HG02588 (cell line): ENCODE results near the gene RELN.

Source experiments
- ATAC-seq: cut with Tn5 transposase; IDR thresholded peaks from one replicate; pipeline ENCODE4 v1.9.1; 2021; ENCODE audit warnings: mild to moderate bottlenecking, moderate library complexity; ENCODE audit not compliant: unreplicated experiment

The RELN gene

DNA sequence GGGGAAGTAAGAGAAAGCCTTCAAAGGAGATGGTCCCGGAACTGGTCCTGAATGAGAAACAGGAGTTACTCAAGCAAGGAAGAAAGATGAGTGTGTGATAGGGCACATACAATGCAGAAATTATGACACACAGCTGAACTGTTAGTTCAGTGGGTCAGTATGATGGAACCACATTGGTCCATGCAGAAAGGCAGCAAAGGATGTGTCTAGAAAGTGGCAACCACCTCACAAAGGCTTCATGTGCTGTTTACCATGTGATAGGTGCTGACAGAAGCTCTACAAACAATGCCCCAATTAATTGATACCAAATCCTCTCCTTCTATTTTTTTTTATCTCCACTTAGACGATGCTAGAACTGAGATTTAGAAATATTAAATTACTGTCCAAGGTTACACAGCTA, 258.3 kb downstream of the RELN start:
- no peak for ATAC-seq

DNA sequence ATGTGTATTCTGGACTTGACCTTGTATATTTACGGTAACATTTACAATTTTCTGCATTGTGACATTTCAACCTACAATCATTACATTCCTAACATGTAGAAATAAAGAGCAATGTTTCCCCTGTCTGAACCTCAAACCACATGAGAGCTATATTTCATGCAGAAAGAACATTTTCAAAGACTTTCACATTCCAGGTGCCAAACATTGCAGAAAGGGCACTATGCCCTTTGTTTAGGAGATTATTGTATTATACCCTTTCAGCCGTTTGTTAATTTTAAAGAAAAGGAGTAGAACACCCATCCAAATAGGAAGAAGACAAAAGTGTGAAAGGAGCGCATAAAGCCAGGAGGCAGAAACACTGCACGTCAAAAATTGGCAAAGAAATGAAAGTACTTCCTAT, 260.4 kb downstream of the RELN start:
- ATAC-seq, result no peak

DNA sequence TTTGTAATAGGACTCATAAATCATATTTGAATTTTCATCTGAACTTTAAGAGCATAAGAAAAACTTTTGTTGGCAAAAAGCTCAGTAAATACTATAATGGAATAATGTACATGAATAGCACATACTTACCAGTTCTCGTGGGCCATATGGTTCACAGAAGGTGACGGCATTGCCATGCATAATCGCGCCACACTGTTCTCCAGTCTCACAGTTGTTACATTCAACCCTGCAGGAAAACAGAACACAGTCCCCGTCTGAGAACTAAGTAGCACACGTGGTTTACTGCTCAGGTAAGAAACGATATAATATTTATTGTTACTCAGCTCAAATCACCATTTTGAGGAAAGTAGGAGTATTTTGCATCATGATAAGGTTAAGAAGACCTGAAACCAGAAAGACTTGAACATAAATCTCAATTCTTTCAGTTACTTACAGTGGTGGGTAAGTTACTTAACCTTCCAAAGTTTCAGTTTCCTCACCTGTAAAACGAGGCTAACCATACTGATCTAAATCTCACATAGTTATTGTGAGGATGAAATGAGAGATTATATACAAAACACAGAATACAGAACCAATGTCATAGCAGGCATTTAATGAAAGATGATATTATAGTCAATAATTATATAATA, 261.4 kb downstream of the RELN start:
- ATAC-seq, result no peak

- ATAC-seq, result no peak
Measured at GRCh38 chr7:103719070-103719469, 270.4 kb downstream of the RELN start.

DNA sequence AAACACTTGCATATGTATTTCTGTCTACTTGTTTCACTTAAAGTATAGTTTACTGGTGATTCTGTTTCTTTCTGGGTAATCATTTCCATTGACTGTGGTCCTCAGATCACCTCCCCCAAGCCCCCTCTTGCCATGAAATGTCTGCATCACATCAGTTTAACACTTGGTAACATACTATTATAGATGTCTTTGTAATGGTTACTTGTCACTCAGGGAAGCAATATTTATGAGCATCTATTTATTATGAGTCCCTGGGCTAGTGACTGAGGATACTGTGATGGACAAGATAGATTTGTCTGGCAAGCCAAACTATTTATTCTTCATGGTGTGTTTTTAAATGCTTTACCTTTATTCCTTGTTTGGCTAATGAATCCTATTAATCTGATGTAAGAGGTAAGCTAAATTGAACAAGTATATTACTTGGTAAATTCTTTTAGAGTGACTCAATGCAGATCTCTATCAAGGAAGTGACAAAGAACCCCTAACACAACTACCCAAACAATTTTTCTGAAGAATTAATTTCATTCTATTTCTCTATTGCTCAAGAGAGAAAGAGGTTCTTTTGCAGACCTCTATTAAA, 270.9 kb downstream of the RELN start:
- no peak for ATAC-seq

GRCh38 chr7:103717574-103717973, 271.9 kb downstream of the RELN start:
- no peak for ATAC-seq

DNA sequence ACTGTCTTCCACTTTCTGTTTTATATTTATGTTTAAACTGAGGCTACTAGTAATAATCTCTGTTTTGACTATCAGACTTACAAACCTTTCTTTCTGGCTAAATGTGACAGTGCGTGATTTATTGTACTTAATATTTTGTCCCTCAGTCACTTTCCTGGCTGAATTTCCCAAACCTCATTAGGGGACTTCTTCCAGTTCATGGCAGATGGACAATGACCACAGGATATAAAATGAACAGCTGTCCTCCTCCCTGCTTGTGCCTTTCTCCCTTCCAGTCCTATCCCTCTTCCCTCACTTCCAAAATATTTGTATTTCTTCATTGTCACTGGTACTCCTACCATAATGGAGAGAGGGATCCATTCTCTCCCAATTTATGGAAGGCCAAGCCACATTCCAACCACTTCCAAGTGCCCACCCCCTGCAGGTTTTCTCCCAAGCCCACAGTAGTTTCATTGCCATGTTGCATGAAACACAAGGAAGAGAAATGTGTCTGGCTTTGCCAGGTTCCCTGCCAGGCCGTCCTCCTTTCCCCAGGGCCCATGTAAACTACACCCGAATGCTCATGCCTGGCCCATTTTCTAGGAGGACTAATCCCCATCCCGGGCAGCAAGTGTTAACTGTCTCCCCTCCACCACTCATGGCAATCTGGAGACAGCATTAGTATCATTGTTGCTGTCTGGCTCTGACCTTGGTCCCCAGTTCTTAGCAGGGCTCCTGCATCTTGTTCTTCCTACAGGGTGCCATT, 273.9 kb downstream of the RELN start:
- no peak for ATAC-seq

- ATAC-seq, result no peak
Measured at GRCh38 chr7:103714376-103714927, 275.0 kb downstream of the RELN start.

GRCh38 chr7:103712991-103713778, 276.3 kb downstream of the RELN start:
- no peak for ATAC-seq

- no peak for ATAC-seq
Measured at GRCh38 chr7:103711413-103711812, 278.0 kb downstream of the RELN start.

GRCh38 chr7:103710247-103710646, 279.2 kb downstream of the RELN start:
- ATAC-seq, result no peak

DNA sequence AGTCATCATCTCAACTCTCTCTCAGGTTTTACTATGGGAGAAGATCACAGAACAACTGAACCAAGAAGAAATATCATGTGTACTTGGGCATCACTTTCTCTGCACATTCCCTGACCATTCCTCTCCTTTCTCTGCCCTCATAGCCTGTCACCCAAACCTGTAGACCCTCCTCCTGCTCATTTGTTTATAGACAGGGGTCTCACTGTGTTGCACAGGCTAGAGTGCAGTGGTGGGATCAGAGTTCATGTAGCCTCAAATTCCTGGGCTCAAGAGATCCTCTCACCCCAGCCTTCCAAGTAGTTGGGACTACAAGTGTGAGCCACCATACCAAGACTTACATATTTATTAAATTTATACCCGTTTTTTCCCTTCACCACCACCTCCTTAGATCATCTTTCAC, 282.7 kb downstream of the RELN start:
- ATAC-seq, result no peak

- ATAC-seq, result no peak
Measured at GRCh38 chr7:103705542-103705941, 283.9 kb downstream of the RELN start.

- no peak for ATAC-seq
Measured at GRCh38 chr7:103704701-103705100, 284.8 kb downstream of the RELN start.

DNA sequence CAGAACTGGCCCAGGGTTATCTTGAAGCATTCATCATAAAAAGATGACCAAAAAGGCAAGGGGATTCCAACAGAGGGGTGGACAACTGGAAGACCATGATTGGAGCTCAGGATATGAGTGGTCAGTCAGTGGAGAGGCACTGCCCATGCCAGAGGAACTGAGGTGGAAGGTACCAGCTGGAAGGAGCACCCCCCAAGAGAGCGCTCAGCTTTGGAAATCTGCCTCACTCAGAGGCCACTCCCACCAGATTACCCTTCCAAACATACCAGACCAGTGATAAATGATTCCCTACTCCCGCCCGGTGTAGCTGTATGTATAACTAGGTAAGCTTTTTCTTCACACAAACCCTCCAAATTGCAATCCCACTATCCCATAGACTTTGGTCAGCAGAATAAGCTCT, 286.5 kb downstream of the RELN start:
- no peak for ATAC-seq

GRCh38 chr7:103702454-103702853, 287.0 kb downstream of the RELN start:
- ATAC-seq, result no peak

DNA sequence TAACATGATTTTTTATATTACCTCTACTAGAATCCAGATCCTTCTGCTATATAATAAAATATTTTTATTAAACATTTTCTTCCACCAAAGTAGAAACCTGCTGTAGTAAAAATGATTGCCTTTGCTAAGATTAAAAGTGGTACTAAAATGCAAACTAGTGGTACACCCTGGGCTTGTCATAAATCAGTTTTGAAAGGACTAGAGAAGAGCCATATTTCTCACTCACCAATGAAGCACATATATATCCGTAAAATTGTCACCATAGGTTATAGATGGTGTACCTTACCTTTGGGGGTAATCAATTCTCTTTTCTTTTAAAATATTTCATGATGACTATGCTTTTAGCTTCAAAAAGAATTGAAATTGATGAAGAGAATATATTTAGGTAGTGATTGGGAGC, 290.4 kb downstream of the RELN start:
- no peak for ATAC-seq

- ATAC-seq, result no peak
Measured at GRCh38 chr7:103698064-103698463, 291.4 kb downstream of the RELN start.

DNA sequence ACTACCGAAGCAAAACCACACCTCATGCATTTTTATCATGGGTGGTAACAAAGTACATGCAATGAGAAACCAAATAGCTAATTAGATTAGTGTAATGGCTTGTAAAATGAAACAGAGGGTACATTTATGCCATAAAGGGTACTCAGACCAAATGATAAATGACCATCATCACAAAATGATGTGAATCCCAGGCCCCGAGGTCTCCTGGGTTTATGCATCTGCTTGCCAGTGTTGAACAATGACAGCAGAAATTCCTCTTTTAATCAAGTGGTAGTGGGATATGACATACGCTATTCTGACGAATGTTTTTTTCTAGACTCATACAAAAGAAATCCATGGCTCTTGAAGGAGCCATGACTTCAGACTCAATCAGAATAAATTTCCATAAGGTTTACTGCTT, 293.9 kb downstream of the RELN start:
- no peak for ATAC-seq

GRCh38 chr7:103694304-103694703, 295.2 kb downstream of the RELN start:
- ATAC-seq, result no peak

DNA sequence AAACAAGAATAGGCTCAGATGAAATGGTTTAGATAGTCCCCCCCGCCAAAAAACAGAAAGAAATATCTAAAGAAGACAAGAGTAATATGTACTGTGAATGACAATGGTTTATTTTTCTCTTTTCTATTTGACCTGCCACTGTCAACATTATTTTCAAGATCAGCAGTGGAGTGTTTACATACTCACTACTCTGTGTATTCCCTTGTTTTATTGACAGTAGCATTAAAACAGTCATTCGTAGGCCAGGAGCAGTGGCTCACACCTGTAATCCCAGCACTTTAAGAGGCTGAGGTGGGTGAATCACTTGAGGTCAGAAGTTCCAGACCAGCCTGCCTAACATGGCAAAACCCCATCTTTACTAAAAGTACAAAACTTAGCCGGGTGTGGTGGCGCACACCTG, 298.2 kb downstream of the RELN start:
- no peak for ATAC-seq
